HepG2 (cell line): Measurements from ENCODE around the gene ST3GAL2. TPM values are rescaled to one million over a fixed set of nuclear protein-coding genes. Genes with fewer than 3 reads are reported as not detected.

Experiments used
- ATAC-seq: fragments of 200-7000 bp; cut with Tn5 transposase; 3 replicates; pipeline ENCODE4 v1.9.1; 2020; ENCODE audit warnings: mild to moderate bottlenecking, moderate library complexity
- BruUV-seq: library from RNA; stranded (reverse); fragments of 400-500 nt; replicated peaks from 2 replicates; lab custom pipeline; 2021; lab: Mats Ljungman, UMichigan
- CTCF ChIA-PET: fragments of 300-600 bp; formaldehyde crosslinking; extraction: SDS; loops from one replicate; lab custom pipeline; 2021; ENCODE audit warnings: low total read pairs, inconsistent platforms, low intra/inter-chr PET ratio; lab: Yijun Ruan, JAX
- POLR2A ChIA-PET: fragments of 350-600 bp; sonication (Branson Sonifier 250); formaldehyde crosslinking; loops from one replicate; lab custom pipeline; 2020; ENCODE audit warnings: antibody characterized with exemption, inconsistent platforms; lab: Yijun Ruan, JAX
- DNase-seq: peaks from one replicate; pipeline ENCODE4 v3.0.0-alpha.2; 2015; ENCODE audit warnings: low spot score
- FAIRE-seq: peaks from 3 replicates; lab custom pipeline; 2011; peaks lifted over from hg19 to GRCh38; lab: Jason Lieb, UNC
- H2AFZ ChIP-seq: one replicate; pipeline ENCODE4 v1.6.1; 2011; ENCODE audit warnings: low read length, inconsistent platforms
- H3K27ac ChIP-seq: fragments of 300-600 bp; 3 replicates; pipeline ENCODE4 v1.8.0; 2011; ENCODE audit warnings: mixed run types, mild to moderate bottlenecking, mixed read lengths, low read length, inconsistent platforms; ENCODE audit not compliant: insufficient read depth; ENCODE audit errors: extremely low read length
- H3K27me3 ChIP-seq, 2 experiments: fragments of 200-600 bp in 1 of 2; 2 replicates in 1 of 2; 3 replicates in 1 of 2; pipeline versions ENCODE4 v1.6.0 to v1.8.0; 2011; ENCODE audit warnings: low read length in 2 of 2, mild to moderate bottlenecking in 2 of 2, moderate library complexity in 2 of 2, inconsistent platforms in 1 of 2; ENCODE audit not compliant: insufficient read depth in 2 of 2, control insufficient read depth in 1 of 2
- H3K36me3 ChIP-seq, 2 experiments: fragments of 200-600 bp in 1 of 2; replicated peaks in 1 of 2; 2 replicates in 1 of 2; 3 replicates in 1 of 2; pipeline versions ENCODE4 v1.5.1 to v1.8.0; 2011; ENCODE audit warnings: low read length in 2 of 2, inconsistent platforms in 1 of 2; ENCODE audit not compliant: insufficient read depth in 2 of 2, control insufficient read depth in 1 of 2
- H3K4me1 ChIP-seq: 2 replicates; pipeline ENCODE4 v1.5.1; 2012; ENCODE audit warnings: low read length, inconsistent platforms; ENCODE audit not compliant: insufficient read depth
- H3K4me2 ChIP-seq: 2 replicates; pipeline ENCODE4 v1.6.0; 2011; ENCODE audit warnings: low read depth, low read length, inconsistent platforms
- H3K4me3 ChIP-seq, 3 experiments: fragments of 200-600 bp in 1 of 3; sonication (generic), shearing (Covaris generic) in 1 of 3; replicated peaks in 1 of 3; 2 replicates each; pipeline ENCODE4 v1.5.1; 2011 to 2016; ENCODE audit warnings: low read length in 3 of 3, inconsistent platforms in 2 of 3, low read depth in 2 of 3, mild to moderate bottlenecking in 2 of 3, control low read depth in 1 of 3, mixed read lengths in 1 of 3; ENCODE audit not compliant: insufficient read depth in 1 of 3
- H3K79me2 ChIP-seq: one replicate; pipeline ENCODE4 v1.6.1; 2011; ENCODE audit warnings: low read length, inconsistent platforms; ENCODE audit not compliant: insufficient read depth
- H3K9ac ChIP-seq: 2 replicates; pipeline ENCODE4 v1.6.0; 2011; ENCODE audit warnings: mild to moderate bottlenecking, low read depth, low read length, inconsistent platforms; ENCODE audit not compliant: insufficient read depth
- H3K9me3 ChIP-seq: 2 replicates; pipeline ENCODE4 v1.5.1; 2012; ENCODE audit warnings: mild to moderate bottlenecking, low read length
- H4K20me1 ChIP-seq: 2 replicates; pipeline ENCODE4 v1.6.0; 2011; ENCODE audit warnings: inconsistent platforms, mild to moderate bottlenecking, low read length, moderate library complexity; ENCODE audit not compliant: insufficient read depth
- ATF2 ChIP-seq: sonication (generic); formaldehyde crosslinking; IDR thresholded peaks from 2 replicates; pipeline ENCODE4 v1.4.0; 2020; ENCODE audit warnings: missing genetic modification reagents
- CEBPB ChIP-seq: IDR thresholded peaks from 2 replicates; pipeline ENCODE4 v1.6.1; 2011; ENCODE audit warnings: low read depth, low read length, improper control_type of control experiment, borderline replicate concordance
- ELF3 ChIP-seq: IDR thresholded peaks from 2 replicates; pipeline ENCODE4 v1.6.1; 2016; ENCODE audit warnings: missing genetic modification reagents, missing compliant biosample characterization
- FOSL2 ChIP-seq: sonication (generic); formaldehyde crosslinking; IDR thresholded peaks from 2 replicates; pipeline ENCODE4 v1.4.0; 2020; ENCODE audit warnings: missing genetic modification reagents
- FOXJ3 ChIP-seq: sonication (generic); formaldehyde crosslinking; IDR thresholded peaks from 2 replicates; pipeline ENCODE4 v1.4.0; 2020; ENCODE audit warnings: missing genetic modification reagents, mild to moderate bottlenecking, borderline replicate concordance
- HIVEP1 ChIP-seq: sonication (generic); formaldehyde crosslinking; IDR thresholded peaks from 2 replicates; pipeline ENCODE4 v1.4.0; 2020; ENCODE audit warnings: mild to moderate bottlenecking, missing genetic modification reagents
- MTA3 ChIP-seq: sonication (generic); formaldehyde crosslinking; IDR thresholded peaks from 2 replicates; pipeline ENCODE4 v1.4.0; 2020; ENCODE audit warnings: missing genetic modification reagents
- NCOA1 ChIP-seq: sonication (generic); formaldehyde crosslinking; IDR thresholded peaks from 2 replicates; pipeline ENCODE4 v1.9.0; 2021; ENCODE audit warnings: missing genetic modification reagents
- NR1H2 ChIP-seq: sonication (generic); formaldehyde crosslinking; IDR thresholded peaks from 2 replicates; pipeline ENCODE4 v1.8.1; 2022; ENCODE audit warnings: low read depth, missing genetic modification reagents, borderline replicate concordance
- THAP11 ChIP-seq: IDR thresholded peaks from 2 replicates; pipeline ENCODE4 v1.6.1; 2016; ENCODE audit warnings: missing biosample characterization, missing genetic modification reagents
- ZBTB38 ChIP-seq: sonication (generic); formaldehyde crosslinking; IDR thresholded peaks from 2 replicates; pipeline ENCODE4 v1.5.1; 2020; ENCODE audit warnings: mild to moderate bottlenecking, missing genetic modification reagents
- ZFP37 ChIP-seq: sonication (generic); formaldehyde crosslinking; IDR thresholded peaks from 2 replicates; pipeline ENCODE4 v1.4.0; 2020; ENCODE audit warnings: missing genetic modification reagents, borderline replicate concordance
- ZNF263 ChIP-seq: sonication (generic); formaldehyde crosslinking; IDR thresholded peaks from 2 replicates; pipeline ENCODE4 v1.4.0; 2020; ENCODE audit warnings: missing genetic modification reagents
- ZNF350 ChIP-seq: sonication (generic); formaldehyde crosslinking; IDR thresholded peaks from 2 replicates; pipeline ENCODE4 v1.4.0; 2020; ENCODE audit warnings: mild to moderate bottlenecking, low read depth, missing genetic modification reagents, borderline replicate concordance
- ZNF747 ChIP-seq: sonication (generic); formaldehyde crosslinking; IDR thresholded peaks from 2 replicates; pipeline ENCODE4 v1.8.1; 2023; ENCODE audit warnings: missing genetic modification reagents, mild to moderate bottlenecking, borderline replicate concordance
- ZSCAN31 ChIP-seq: sonication (generic); formaldehyde crosslinking; IDR thresholded peaks from 2 replicates; pipeline ENCODE4 v1.5.0; 2020; ENCODE audit warnings: low read depth, mild to moderate bottlenecking, missing genetic modification reagents
- WGBS: methylation state at CpG from one replicate; pipeline ENCODE4 v1.1.6; 2017; ENCODE audit warnings: low lambda C conversion rate; 5-methylcytosine and 5-hydroxymethylcytosine counted together
- in situ Hi-C: cut with HindIII; loops from 2 replicates; pipeline ENCODE4 v1.10.0; 2017; ENCODE audit warnings: low pct_unique_long_range_greater_than_20kb; ENCODE audit not compliant: extremely low pct_ligation_motif_present
- intact Hi-C: fragments of 100-400 bp; cut with micrococcal nuclease; formaldehyde crosslinking; loops from one replicate; pipeline ENCODE4 v1.10.0; 2022; ENCODE audit not compliant: unreplicated experiment
- polyA plus RNA-seq, 8 experiments: library from polyadenylated mRNA; depleted of rRNA in 3 of 8; stranded (reverse) in 7 of 8; unstranded in 1 of 8; fragments of >200 nt; fragmentation: Illumina TruSeq in 4 of 8; extraction: Trizol in 4 of 8; gene quantifications; 2 replicates each; pipeline versions ENCODE4 v1.2.1 to v1.2.3, GENCODE V29; 2011 to 2016; ENCODE audit warnings: low read depth in 4 of 8, missing spikeins in 1 of 8, mixed read lengths in 1 of 8; ENCODE audit not compliant: insufficient read depth in 1 of 8
- total RNA-seq, 5 experiments: library from RNA; depleted of rRNA; stranded (reverse); fragments of >200 nt; fragmentation: Illumina TruSeq; extraction: Trizol; gene quantifications; 2 replicates each; pipeline ENCODE4 v1.2.3, GENCODE V29; 2016; ENCODE audit warnings: low read depth in 1 of 5
- TF ChIP-seq, protein P1 (sequence below): sonication (generic); formaldehyde crosslinking; IDR thresholded peaks from 2 replicates; pipeline ENCODE4 v1.5.0; 2020; ENCODE audit warnings: missing genetic modification reagents
- TF ChIP-seq, protein P2 (sequence below): sonication (generic); formaldehyde crosslinking; IDR thresholded peaks from 2 replicates; pipeline ENCODE4 v1.8.0; 2022; ENCODE audit warnings: missing genetic modification reagents, mild to moderate bottlenecking, borderline replicate concordance

ST3GAL2 gene
- total and polyA plus RNA-seq, 2 of the 13 experiments (the other 11 are each of a cell fraction or from before 2014, with no cell fraction given): 16.3 to 24.9 TPM

GRCh38 chr16:70437582-70438557, 1.0 kb downstream of the ST3GAL2 start (continued):
- TF ChIP-seq, protein P1, sequence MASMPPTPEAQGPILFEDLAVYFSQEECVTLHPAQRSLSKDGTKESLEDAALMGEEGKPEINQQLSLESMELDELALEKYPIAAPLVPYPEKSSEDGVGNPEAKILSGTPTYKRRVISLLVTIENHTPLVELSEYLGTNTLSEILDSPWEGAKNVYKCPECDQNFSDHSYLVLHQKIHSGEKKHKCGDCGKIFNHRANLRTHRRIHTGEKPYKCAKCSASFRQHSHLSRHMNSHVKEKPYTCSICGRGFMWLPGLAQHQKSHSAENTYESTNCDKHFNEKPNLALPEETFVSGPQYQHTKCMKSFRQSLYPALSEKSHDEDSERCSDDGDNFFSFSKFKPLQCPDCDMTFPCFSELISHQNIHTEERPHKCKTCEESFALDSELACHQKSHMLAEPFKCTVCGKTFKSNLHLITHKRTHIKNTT (CRISPR knock-in tag): no peak
- TF ChIP-seq ZNF263 (CRISPR knock-in tag) (peak; percentile 9; the same call in 1 of the 2 replicates), ZNF350 (CRISPR knock-in tag) (peak; percentile 11; the same call in 1 of the 2 replicates), ZSCAN31 (CRISPR knock-in tag) (no peak)
- TF ChIP-seq, protein P2, sequence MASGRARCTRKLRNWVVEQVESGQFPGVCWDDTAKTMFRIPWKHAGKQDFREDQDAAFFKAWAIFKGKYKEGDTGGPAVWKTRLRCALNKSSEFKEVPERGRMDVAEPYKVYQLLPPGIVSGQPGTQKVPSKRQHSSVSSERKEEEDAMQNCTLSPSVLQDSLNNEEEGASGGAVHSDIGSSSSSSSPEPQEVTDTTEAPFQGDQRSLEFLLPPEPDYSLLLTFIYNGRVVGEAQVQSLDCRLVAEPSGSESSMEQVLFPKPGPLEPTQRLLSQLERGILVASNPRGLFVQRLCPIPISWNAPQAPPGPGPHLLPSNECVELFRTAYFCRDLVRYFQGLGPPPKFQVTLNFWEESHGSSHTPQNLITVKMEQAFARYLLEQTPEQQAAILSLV (CRISPR knock-in tag): peak; percentile 80; the same call in 1 of the 2 replicates

DNA sequence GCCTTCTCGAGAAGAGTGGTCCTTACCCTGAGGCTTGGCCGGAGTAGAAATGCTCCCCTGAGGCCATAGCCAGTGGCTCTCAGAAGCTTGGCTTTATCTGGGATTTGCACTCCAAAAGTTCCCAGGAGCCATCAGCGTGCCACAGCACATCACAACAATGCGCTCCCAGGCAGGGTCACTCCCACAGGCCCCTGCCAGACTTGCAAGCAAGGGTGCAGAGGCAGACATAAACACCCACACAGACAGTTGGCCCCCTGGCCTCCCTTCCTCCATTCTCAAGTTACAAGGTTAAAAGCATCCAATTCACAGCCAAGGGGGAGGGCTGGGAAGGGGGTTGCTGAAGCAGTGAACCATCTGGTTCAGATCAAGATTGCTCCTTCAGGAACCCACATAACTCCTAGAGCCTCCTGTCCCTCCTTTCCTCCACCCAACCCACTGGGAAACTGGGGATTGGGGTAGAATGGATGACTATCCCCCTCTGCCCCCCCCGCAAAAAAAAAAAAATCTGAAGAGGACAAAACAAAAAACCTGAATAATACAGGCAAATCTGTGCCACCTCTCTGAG, 1.8 kb downstream of the ST3GAL2 start:
- intact Hi-C loops: loop anchor here (1.0 to 5.0 kb wide), 3 partner anchors 9 to 56 kb away; no protein-coding TSS in a partner anchor
- peak overlapping the region; percentile 97 for H3K4me2 ChIP-seq
- CTCF ChIA-PET: no interaction called here
- H3K27me3 ChIP-seq: no peaks in the 10 kb centered on the region; a peak in 1 of 5 replicates
- peaks cover 79% of the 10 kb centered on the region for H3K4me1 ChIP-seq
- POLR2A ChIA-PET: interaction anchor here (0.7 to 8.3 kb wide), 5 partner anchors 8 to 57 kb away, joined by 3 to 78 read pairs (median 61); partner anchors contain the start of gene FCSK
- peak overlapping the region; percentile 36 for H3K27ac ChIP-seq
- FAIRE-seq (peak; percentile 49), DNase-seq (peak; percentile 57), ATAC-seq (peak; percentile 7)
- TSS peak; percentile 53 for BruUV-seq
- peaks cover 7 to 9% of the 10 kb centered on the region in 2 experiments for H3K36me3 ChIP-seq
- peak overlapping the region; percentile 82 to 92 (median 89) for H3K4me3 ChIP-seq
- H4K20me1 ChIP-seq: no peaks in the 10 kb centered on the region
- H3K9me3 ChIP-seq: no peaks in the 10 kb centered on the region
- in situ Hi-C loops: no loop called here
- WGBS: 79% methylated on average over 5 of the region's 5 CpGs
- no peak overlapping the region for H2AFZ ChIP-seq
- H3K79me2 ChIP-seq: peaks cover 55% of the 10 kb centered on the region
- peak overlapping the region; percentile 81 for H3K9ac ChIP-seq
- TF ChIP-seq FOXJ3 (CRISPR knock-in tag) (no peak), ZBTB38 (CRISPR knock-in tag) (peak; percentile 27; the same call in 1 of the 2 replicates), NCOA1 (CRISPR knock-in tag) (no peak), CEBPB (no peak), ZNF747 (peak; percentile 53; the same call in 1 of the 2 replicates), HIVEP1 (CRISPR knock-in tag) (no peak), NR1H2 (no peak), MTA3 (CRISPR knock-in tag) (no peak), ZFP37 (CRISPR knock-in tag) (no peak), FOSL2 (CRISPR knock-in tag) (peak; percentile 9; the same call in 1 of the 2 replicates), ATF2 (CRISPR knock-in tag) (no peak), ELF3 (CRISPR knock-in tag) (0 out of 2 replicates have a peak, but pooled peaks have one; percentile 11), THAP11 (peak; percentile 62)
